ENCODE results near the gene COQ9.
"Not testable (repeated sequence)": the region's sequence is repeated elsewhere in the genome, so short reads cannot be mapped to it uniquely, and the experiment has no call there.

- not testable (repeated sequence) for TF ChIP-seq CTCF (conservative IDR thresholded peaks at IDR 0.05; ENCODE audit: low read depth, low read length); EZH2 (IDR thresholded peaks at IDR 0.05; ENCODE audit: borderline replicate concordance, low read depth, low read length, poor library complexity, severe bottlenecking)
Measured at GRCh38 chr16:57440551-57440950, 6.7 kb upstream of the COQ9 start.

Measured in A673 (cell line).